Measurements from ENCODE around the gene DPEP2NB.
"Not testable (repeated sequence)": the region's sequence is repeated elsewhere in the genome, so short reads cannot be mapped to it uniquely, and the experiment has no call there.

DPEP2NB gene

GRCh38 chr16:68003031-68003430, 12.7 kb downstream of the DPEP2NB start:
- DNase-seq (ENCODE audit: low read depth): no peak
- no peak overlapping the region for H3K4me3 ChIP-seq (ENCODE audit: control insufficient read depth, low read depth, low read length)
- no peak for TF ChIP-seq CTCF (IDR thresholded peaks at IDR 0.05; ENCODE audit: control insufficient read depth, insufficient read depth, low read depth, low read length, missing control alignments)

- H3K4me3 ChIP-seq (ENCODE audit: control insufficient read depth, low read depth, low read length): no peak overlapping the region
- no peak for TF ChIP-seq CTCF (IDR thresholded peaks at IDR 0.05; ENCODE audit: control insufficient read depth, insufficient read depth, low read depth, low read length, missing control alignments)
- no peak for DNase-seq (ENCODE audit: low read depth)
These were observed 15.3 kb downstream of the DPEP2NB start for GRCh38 chr16:68000450-68000849.

- no peak for DNase-seq (ENCODE audit: low read depth)
- TF ChIP-seq CTCF (IDR thresholded peaks at IDR 0.05; ENCODE audit: control insufficient read depth, insufficient read depth, low read depth, low read length, missing control alignments): no peak
- H3K4me3 ChIP-seq (ENCODE audit: control insufficient read depth, low read depth, low read length): no peak overlapping the region
These were observed 15.7 kb downstream of the DPEP2NB start for GRCh38 chr16:67999985-68000384.

GRCh38 chr16:67998779-67999688, 16.7 kb downstream of the DPEP2NB start, which contains the start of gene DPEP2:
Gene DPEP2 (minus strand): TSS chr16:67999484. CDS start chr16:67993212, 6,272 bp downstream.
- not testable (repeated sequence) for DNase-seq (ENCODE audit: low read depth); H3K4me3 ChIP-seq (ENCODE audit: control insufficient read depth, low read depth, low read length)

DNA sequence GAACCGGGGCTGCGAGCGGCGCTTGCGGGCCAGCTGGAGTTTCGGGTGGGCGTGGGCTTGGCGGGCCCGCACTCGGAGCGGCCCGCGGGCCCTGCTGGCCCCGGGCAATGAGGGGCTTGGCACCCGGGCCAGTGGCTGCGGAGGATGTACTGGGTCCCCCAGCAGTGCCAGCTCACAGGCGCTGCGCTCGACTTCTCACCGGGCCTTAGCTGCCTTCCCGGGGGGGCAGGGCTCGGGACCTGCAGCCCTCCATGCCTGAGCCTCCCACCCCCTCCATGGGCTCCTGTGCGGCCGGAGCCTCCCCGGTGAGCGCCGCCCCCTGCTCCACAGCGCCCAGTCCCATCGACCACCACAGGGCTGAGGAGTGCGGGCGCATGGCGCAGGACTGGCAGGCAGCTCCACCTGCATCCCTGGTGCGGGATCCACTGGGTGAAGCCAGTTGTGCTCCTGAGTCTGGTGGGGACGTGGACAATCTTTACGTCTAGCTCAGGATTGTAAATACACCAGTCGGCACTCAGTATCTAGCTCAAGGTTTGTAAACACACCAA, 17.4 kb downstream of the DPEP2NB start:
- DNase-seq (ENCODE audit: low read depth); H3K4me3 ChIP-seq (ENCODE audit: control insufficient read depth, low read depth, low read length): not testable (repeated sequence)

- TF ChIP-seq CTCF (IDR thresholded peaks at IDR 0.05; ENCODE audit: control insufficient read depth, insufficient read depth, low read depth, low read length, missing control alignments): no peak
- no peak overlapping the region for H3K4me3 ChIP-seq (ENCODE audit: control insufficient read depth, low read depth, low read length)
- no peak for DNase-seq (ENCODE audit: low read depth)
These were observed 19.0 kb downstream of the DPEP2NB start for GRCh38 chr16:67996666-67997065.

GRCh38 chr16:67995423-67995822, 20.3 kb downstream of the DPEP2NB start:
- TF ChIP-seq CTCF (IDR thresholded peaks at IDR 0.05; ENCODE audit: control insufficient read depth, insufficient read depth, low read depth, low read length, missing control alignments): no peak
- H3K4me3 ChIP-seq (ENCODE audit: control insufficient read depth, low read depth, low read length): no peak overlapping the region
- no peak for DNase-seq (ENCODE audit: low read depth)

DNA sequence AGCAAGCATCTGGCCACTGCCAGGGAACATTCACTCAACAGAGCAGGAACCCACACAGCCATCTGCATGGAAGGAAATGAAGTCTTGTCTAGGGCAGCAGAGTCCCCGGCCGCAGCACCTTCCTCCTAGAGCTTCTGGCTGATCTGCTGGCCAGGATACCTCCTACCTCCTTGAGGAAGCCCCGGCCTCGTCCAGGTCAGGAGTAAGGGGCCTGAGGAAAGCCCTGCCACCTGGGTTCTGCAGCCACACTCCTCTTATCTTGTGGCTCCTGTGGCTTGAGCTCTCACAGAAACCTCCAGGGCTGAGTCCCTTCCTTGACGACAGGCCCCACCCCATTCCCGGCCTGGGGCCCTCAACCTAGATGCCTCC, 21.7 kb downstream of the DPEP2NB start:
- DNase-seq (ENCODE audit: low read depth); H3K4me3 ChIP-seq (ENCODE audit: control insufficient read depth, low read depth, low read length): not testable (repeated sequence)
